ENCODE measurements around the gene ELP4. TPM values are rescaled to one million over a fixed set of nuclear protein-coding genes. Genes with fewer than 3 reads are reported as not detected.
A peak's percentile ranks its signal among the peaks of the same experiment; 100 is the strongest.
"Not testable (repeated sequence)": the region's sequence is repeated elsewhere in the genome, so short reads cannot be mapped to it uniquely, and the experiment has no call there.

The ELP4 gene
- total RNA-seq, 1 donor from 2014 or later, result 18.9 TPM

DNA sequence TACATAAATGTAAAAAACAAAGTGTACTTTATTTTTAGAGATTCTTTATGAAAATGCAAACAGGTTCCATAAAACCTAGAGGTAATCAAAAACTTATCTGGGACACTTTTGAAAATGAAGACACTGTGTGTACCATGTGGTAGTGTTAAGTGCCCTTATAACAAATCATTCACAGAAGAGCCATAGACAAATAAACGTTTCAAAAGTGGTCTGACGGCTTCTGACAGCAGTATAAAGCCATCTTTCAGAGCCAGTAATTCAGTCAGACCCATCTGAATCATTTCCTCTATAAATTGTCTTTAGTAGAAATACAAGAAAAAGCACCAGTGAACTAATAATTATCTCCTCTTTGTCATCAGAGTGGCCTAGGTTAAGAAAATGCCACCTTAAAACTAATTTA lies 201.6 kb downstream of the ELP4 start:
- DNase-seq, result peak; percentile 5

DNA sequence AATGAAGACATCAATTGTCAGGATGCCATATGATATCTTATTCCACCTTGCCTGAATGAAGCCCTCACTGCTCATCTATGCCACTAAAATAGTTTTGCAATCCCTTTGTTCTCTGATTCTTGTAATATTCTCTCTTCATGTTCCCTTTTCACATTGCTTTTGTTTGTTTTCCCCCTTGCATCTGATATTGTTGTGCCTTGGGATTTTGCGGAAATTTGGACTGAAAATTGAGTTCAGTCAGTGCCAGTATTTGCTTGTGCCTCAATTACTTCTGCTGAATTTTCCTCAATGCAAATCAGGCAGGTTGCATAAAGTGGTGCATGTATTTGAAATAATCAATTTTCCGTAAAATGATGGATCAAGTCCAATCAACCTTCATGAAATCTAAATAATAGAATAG lies 203.3 kb downstream of the ELP4 start:
- DNase-seq, result no peak

DNA sequence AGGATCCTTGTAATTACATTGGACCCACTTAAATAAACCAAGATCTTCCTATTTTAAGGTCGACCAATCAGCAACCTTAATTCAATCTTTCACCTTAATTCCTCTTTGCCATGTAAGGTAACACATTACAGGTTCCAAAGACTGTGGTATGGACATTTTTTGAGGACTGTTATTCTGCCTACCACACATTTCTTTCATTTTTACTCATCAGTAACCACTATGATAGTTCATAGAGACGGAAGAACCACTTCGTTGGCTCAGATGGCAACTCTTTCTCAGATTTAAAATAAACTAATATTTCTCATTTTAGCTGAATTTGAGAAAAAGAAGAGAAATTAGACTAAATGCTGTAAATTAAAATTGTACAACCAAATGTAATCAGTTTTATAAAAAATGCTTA lies 205.3 kb downstream of the ELP4 start:
- no peak for DNase-seq

DNA sequence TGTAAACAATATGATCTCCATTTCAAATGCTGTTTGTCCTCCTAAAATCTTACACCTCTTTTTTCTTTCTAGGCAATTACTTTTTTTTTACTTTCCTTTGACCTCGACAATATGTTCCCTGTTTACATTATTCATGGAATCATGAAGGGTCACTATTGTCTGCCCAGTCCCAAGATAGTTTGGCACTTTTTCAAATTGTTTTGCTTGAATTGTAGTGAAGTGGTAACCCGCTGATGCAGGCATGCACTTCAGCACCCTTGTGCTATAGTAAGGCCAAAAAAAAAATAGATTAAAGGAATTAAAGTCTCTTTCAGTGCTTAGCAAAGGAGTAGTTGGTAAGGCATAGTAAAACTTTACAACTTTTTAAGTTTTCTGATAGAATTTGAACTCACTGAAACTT lies 210.7 kb downstream of the ELP4 start:
- DNase-seq, result peak; percentile 4

DNA sequence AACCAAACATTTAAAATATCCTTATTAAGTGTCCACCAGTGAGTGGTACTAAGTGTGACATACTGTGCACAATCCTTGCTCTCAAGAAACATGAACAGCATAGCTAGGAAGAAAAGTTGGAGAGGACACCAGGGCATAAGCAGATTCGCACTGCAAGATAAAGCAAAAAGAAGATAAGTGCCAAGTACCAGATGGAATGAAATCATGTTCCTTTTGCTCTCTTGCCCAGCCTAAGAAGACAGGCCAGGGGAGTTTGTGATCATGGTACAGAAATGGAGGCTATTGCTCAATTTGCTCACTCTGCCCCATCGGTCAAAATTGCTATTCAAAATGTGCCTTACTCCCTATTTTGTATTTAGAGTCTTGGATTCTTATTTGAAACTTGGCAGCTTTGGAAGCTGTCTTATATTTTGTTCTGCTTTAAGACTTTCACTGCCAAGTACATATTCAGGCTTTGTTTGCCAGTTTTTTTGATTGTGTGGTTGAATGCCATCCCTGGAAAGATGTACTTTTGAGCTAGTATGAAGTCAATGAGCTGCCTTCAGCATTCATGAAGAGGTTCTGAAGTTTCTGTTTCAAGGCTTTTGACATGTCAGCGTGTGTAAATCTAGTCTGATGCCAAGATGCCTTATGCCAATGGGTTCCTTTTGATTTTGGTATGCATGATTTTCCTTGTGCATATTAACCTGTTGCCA lies 211.3 kb downstream of the ELP4 start:
- no peak for DNase-seq

DNA sequence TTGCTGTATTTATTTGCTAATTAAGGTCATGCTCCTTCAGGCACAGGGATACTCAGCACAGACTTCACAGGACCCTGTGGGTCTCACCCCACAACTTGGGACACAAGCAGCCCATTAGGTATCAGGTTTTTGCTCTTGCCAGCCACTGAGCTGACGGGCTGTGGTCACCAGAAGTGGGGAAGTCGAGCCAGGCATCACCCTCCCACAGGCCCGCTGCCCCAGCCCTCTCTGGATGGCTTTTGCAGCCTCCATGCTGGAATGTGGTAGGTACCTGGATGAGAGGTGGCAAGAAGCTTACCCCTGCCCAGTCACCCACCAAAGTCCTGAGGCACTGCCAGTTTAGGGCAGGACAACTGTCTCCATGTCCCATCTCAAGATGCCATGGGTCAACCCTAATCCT lies 213.2 kb downstream of the ELP4 start:
- no peak for DNase-seq

DNA sequence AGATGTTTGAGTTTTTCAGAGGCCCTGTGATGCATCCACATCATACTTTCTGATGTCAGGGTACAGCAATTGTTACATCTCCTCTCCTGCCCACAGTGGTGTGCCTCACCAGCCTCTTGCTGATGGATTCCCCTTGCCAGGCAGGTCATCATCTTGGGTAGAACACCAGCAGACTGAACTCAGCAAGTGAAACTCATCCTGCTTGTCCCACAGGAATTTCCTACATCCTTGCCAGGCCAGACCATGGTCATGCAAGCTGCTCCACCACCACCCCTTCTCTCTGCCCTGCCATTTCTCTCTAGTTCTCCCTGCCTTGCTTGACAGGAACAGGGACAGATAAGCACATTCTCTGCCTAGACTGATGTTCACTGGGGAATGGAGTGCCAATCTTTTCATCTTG lies 215.6 kb downstream of the ELP4 start:
- no peak for DNase-seq

DNA sequence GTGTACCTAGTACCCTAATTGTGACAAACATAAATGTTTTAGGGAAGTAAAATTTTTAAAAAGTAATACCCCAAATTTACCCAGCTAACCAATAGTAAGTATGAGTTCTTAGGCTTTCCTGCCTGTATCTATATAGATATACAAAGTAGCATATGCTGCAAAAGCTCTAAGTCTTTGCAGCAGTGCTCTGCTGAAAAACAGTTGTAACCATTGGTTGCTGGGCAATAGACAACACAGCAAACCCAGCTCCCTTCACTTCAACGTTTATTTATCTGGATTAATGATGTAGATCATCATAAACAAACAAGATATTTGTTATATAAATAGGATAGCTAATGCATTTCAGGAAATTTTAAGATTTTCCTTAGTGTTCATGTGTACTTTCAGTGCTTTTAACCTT lies 218.9 kb downstream of the ELP4 start:
- no peak for DNase-seq

DNA sequence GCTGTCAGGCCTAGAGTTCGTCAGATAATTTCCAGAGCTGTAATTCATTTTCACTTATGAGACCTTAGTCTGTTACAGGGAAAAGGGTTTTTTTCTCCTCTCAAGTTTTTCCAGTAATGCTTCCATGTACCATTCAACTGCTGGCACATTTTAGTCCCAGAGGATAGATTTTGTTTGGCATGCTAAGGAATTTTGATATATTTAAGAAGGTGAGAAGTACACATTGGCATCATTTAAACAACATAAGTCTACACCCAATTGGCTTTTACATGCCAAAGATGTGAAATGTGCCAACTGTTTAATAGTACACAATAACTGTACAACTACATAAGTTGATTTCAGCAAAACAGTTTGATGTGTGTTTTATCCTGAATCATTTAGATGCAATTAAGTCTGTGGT lies 230.6 kb downstream of the ELP4 start:
- no peak for DNase-seq

DNA sequence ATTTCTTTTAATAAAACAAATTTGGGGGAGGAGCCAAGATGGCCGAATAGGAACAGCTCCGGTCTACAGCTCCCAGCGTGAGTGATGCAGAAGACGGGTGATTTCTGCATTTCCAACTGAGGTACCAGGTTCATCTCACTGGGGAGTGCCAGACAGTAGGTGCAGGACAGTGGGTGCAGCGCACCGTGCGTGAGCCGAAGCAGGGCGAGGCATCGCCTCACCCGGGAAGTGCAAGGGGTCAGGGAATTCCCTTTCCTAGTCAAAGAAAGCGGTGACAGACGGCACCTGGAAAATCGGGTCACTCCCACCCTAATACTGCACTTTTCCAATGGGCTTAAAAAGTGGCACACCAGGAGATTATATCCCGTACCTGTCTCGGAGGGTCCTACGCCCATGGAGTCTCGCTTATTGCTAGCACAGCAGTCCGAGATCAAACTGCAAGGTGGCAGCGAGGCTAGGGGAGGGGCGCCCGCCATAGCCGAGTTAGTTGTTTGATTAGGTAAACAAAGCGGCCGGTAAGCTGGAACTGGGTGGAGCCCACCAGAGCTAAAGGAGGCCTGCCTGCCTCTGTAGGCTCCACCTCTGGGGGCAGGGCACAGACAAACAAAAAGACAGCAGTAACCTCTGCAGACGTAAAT lies 231.3 kb downstream of the ELP4 start:
- not testable (repeated sequence) for DNase-seq

DNA sequence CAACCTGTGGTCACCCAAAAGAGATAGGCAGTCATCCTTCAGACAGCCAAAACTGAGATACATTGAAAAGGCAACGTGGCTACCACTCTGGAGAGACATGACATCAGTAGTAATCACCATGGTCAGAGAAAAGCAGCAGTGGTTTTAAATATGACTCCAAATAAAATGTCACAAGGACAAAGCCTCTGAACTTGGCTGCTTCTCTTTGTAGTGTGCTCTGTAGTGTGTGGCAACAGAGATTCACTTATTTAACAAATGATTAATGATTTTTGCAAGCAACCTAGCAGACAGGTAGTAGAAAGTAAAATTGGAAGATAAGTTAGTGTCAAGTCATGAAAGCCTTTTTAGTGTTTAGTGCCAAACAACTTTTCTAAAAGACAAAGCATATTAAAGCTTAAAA lies 238.0 kb downstream of the ELP4 start:
- no peak for DNase-seq

DNA sequence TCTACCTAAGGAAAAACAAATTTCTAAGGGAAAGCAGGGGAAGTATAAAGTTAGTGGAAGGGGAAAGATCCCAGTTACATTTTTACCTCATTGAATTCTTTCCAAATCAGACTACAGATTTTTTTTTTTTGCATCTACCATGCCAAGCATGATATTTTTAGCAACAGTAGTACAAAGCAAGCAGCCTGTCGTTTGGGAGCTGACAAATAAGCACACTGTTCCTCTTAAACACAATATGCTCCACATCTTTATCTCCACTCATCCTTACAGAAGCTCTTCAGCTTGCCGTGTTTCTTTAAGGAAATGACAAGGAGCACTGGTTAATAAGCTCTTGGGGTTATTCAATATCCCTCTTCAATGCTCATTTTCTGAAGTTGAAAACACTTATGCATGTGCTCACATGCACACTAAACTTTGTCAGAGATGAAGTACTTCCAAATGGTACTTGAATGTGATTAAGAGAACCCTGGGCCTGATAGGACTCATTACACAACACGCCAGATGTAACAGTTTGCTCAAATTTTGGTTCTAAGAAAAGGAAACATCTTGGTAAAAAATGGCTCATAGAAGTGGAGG lies 247.8 kb downstream of the ELP4 start:
- no peak for DNase-seq

DNA sequence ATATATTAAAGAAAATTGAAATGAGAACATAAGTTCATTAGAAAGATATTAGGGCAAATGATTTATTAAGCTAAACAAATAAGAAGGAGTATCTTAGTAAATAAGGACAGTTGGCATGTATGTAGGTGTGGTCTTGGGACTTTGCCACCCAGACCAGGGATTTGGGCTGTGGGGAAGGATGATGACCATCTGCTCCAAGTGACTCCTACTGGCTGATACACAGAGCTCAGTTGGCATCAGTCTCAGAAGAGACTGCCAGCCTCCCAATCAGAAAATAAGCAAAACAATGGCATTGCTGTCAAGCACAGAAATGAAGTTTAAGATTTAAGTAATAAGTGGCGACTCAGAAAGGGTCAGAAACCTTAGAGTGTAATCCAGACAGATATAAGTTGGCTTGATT lies 252.1 kb downstream of the ELP4 start:
- DNase-seq, result no peak

DNA sequence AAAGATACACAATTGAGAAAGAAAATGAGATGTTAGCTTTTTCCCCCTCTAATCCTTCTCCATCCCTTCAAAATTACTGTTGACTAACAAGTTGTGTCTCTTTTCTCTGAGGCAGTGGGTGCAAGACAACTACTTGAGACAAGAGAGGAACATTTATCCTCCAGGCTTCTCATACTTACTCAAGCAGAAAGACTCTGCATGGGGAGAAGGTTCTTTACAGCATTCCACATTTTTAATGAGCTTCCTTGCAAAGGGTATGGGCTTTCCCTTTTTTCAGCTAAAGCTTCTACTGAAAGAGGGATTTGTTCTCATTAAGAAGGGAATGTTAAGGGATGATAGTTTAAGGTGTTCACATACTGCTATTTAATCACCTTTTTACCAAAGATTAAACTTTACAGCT lies 253.7 kb downstream of the ELP4 start:
- DNase-seq, result no peak

DNA sequence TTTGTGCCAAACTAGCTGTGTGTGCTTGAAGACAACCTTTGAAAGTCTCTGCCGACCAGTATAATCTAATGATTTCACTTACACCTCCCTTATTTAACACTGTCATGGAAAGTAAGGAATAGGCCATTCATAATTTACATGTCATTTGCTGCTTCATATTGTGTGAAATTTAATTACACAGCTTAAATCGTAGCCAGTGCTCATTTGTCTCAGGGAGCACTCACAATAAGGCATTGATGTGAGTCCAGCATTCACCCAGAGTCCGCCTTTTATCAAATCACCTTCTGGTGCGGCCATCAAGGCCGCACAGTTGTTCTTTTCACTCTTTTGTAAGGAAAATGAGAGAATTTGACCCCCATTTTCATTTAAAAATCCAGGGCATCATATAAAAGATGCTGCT lies 254.7 kb downstream of the ELP4 start:
- DNase-seq, result no peak

DNA sequence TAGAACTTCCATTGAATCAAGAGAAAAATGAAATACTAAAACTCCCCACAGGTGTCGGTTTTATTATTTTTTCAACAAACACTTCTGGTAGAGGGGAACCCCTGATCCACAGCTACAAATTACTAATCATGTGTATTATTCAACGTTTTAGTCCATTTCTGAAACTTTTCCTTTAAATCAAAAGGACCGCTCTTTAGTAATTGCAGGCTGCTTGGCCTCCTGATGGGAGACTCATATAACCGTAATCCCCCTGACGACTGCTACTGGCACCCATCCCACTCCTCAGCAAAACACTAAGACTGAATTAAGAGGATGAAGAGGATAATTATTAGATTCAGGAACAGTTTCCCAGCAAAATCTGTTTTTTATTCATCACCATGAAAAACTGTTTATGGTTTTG lies 255.2 kb downstream of the ELP4 start:
- DNase-seq, result no peak

DNA sequence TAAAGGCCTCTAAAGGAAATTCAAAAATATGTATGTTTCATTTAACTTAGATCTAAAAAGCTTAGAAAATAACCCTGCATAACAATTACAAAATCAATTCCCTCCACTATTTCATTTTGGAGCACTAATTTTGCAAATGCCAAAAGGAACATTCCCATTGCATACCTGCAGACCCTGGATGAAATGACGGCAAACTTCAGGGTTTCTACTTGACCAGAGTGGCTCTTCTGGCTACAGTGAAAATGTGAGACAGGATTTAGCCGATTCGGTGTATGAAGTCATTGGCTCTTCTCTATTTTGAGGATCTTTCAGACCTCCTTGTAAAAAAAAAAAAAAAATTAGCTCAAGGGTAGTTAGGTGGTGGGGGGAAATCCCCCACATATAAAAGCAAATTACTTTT lies 257.5 kb downstream of the ELP4 start:
- DNase-seq, result no peak

DNA sequence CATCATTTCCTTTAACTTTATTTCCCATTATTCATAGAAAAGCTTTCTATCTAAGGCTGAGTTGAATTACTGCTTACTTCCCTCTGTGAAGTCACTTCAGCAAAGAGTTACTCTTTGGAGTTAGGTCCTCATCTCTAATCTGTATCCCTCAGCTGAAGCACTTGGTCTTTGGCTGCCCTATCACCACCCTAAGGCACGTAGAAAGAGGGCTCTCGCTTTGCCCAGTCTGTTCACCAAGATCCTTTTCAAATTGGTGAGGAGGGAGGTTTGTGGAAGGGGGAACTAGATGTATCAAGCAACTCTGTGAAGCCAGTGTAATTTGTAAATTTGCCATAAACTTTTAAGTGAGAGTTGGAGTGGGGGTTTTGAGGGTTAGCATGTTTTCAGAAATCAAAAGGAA lies 258.1 kb downstream of the ELP4 start:
- DNase-seq, result no peak

DNA sequence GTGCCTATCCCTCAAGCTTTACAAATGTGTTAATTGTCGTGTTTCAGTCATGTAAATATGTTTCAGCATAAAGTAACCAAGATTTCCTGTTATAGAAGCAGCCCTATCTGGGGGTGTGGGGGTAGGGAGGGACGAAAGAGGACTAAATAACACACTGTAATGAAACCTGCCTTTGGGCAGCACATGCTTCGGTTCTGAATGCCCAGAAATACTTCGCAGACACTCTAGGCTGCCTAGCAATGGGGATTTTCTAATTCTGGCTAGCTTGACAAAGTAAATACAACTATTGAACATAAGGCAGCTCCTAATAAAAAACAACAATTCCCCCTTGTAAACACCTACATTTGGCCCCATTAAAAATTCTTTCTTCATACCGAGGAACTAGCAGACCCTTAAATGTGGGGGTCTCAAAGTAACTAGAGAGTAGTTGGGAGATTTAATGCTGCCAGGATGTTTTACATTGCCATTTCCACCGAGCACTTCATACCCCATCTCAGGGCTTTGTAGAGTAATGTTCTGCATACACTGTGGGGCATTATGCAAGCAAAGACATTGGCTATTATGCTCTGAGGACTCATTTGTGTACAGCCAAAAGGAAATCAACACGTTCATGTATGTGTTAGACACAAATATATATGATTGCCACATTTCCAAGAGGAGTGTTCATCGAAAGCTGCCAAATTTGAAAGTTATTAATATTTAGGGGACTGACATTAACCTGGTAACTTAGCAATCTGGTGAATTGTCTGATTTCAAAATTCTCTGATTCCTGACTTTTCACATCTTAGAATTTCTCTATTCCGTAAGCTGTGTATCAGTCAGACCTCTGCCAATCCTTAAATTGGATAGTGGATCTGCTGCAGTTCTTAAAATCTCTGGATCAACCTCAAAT lies 259.4 kb downstream of the ELP4 start:
- DNase-seq, result no peak

DNA sequence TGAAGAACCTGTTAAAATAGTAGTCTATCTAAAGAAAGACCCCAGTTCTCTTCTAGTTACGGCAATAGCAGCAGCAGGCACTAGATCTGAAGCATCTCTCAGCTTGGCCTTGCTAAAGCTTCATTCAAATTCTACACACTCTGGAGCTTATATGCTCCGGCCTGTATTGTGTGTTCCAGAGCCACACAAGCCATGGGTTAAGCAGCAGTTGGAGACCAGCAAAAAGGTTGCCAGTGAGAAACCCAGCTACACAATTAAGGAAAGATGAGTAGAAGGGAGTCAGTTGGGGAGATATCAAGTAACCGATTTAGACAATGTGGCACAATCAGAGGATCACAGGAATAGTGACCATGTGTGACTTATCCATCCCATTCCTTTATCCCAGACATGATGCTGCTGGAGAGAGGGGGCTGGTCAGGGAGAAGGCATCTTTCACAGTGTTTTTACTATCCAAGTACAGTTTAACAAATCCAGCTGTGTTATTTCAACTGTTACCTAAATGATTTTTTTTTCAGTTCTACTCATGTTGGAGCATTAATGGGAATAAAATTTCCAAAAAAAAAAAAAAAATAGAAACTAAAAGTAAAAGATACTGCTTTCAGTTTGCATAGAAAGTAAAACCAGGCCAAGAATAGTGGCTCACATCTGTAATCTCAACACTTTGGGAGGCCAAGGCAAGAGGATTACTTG lies 260.6 kb downstream of the ELP4 start:
- no peak for DNase-seq

DNA sequence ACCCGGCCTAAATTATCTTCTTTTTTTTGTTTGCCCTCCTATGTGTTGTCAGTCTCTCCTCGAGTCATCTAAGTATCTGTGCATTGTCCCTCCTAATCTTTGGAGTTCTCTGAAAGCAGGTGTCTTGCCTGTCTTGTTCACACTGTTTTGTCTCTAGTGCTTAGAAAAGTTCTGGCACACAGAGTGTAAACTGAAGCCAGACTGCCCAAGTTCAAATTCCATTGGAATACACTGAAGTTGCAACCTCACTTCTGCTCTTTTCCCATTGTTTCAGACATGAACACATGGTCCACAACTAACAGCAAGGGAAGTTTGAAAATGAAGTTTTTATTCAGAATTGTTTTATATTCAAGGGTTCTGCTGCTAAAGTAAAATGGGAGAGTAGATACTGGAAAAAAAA lies 262.8 kb downstream of the ELP4 start:
- no peak for DNase-seq

DNA sequence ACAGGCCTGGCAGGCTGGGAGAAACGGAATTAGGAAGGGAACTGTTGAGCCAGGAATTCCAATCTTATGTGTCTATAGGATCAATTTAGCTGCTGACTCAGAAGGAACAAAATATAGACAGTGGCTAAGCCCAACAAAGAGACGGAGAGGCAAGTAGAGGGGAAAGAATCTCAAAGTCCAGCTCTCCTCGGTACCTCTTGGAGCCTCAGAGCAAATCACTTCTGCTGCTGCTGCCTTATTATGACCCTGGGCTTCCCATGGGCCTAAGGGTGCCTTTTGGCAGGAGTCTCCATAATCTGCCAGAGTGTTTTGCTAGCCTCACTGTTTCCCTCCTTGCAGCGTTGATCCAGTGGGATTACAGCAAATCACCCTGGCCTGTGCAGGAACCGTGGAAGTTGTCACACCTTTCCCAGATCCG lies 269.8 kb downstream of the ELP4 start:
- peak; percentile 39 for DNase-seq

DNA sequence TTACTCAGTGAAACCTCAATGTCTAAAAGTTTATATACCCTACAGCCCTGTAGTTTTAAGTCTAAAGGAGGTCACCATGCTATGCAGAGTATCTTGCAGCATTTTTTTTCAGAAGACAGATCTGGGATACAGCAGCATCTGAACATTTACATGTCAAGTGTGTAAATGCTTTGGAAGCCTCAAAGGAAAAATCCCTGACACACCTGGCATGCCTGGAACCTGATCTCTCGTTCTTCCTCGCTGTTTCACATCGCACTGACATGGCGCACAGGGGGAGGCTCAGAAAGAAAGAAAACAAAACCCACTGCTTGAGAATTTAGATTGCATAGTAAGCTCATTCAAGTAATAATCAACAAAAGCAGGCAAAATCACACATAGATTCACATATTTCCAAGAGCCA lies 270.5 kb downstream of the ELP4 start:
- no peak for DNase-seq
